K562 (cell line): ENCODE data around the gene CCDC116. TPM values are rescaled to one million over a fixed set of nuclear protein-coding genes. Genes with fewer than 3 reads are reported as not detected.

Experiments
- ATF7 ChIP-seq: fragments of 450-650 bp; IDR thresholded peaks from 2 replicates; pipeline ENCODE4 v1.7.1; 2014; ENCODE audit warnings: mild to moderate bottlenecking, moderate library complexity
- BRD4 ChIP-seq: fragments of 200-600 bp; sonication (generic); IDR thresholded peaks from 2 replicates; pipeline ENCODE4 v1.6.1; 2017; ENCODE audit warnings: inconsistent platforms
- C11orf30 ChIP-seq: fragments of 450-650 bp; IDR thresholded peaks from 2 replicates; pipeline ENCODE4 v1.6.1; 2016; ENCODE audit warnings: low read depth, mild to moderate bottlenecking
- DMBX1 ChIP-seq: fragments of 250-450 bp; sonication (Bioruptor Pico); IDR thresholded peaks from 2 replicates; pipeline ENCODE4 v1.8.0; 2022; ENCODE audit warnings: inconsistent platforms, mild to moderate bottlenecking, moderate library complexity, borderline replicate concordance
- DPF2 ChIP-seq: fragments of 450-650 bp; IDR thresholded peaks from 2 replicates; pipeline ENCODE4 v1.6.1; 2016
- ETS1 ChIP-seq: conservative IDR thresholded peaks from 2 replicates; pipeline ENCODE4 v1.6.1; 2011; ENCODE audit warnings: low read depth, mild to moderate bottlenecking, low read length; ENCODE audit not compliant: control insufficient read depth
- HDAC3 ChIP-seq: fragments of 450-650 bp; IDR thresholded peaks from 2 replicates; pipeline ENCODE4 v1.6.1; 2018; ENCODE audit warnings: borderline replicate concordance, mild to moderate bottlenecking, moderate library complexity; ENCODE audit not compliant: partially characterized antibody
- MAFF ChIP-seq: IDR thresholded peaks from 2 replicates; pipeline ENCODE4 v1.6.1; 2012; ENCODE audit warnings: low read length, improper control_type of control experiment
- SNAPC5 ChIP-seq: fragments of 250-450 bp; sonication (Bioruptor Pico); IDR thresholded peaks from 2 replicates; pipeline ENCODE4 v1.8.0; 2021; ENCODE audit warnings: moderate library complexity, mild to moderate bottlenecking, inconsistent platforms
- TCFL5 ChIP-seq: fragments of 250-450 bp; sonication (Bioruptor Pico); conservative IDR thresholded peaks from 2 replicates; pipeline ENCODE4 v1.6.1; 2021; ENCODE audit warnings: mild to moderate bottlenecking, moderate library complexity, matching md5 sums
- THAP12 ChIP-seq: fragments of 250-450 bp; sonication (Bioruptor Pico); IDR thresholded peaks from 2 replicates; pipeline ENCODE4 v1.9.0; 2021; ENCODE audit warnings: mild to moderate bottlenecking, inconsistent platforms
- XRCC5 ChIP-seq: fragments of 200-400 bp; formaldehyde crosslinking; IDR thresholded peaks from 2 replicates; pipeline ENCODE4 v1.6.1; 2017; ENCODE audit warnings: low read depth, mild to moderate bottlenecking, low read length
- YY1 ChIP-seq, 3 experiments: IDR thresholded peaks; 2 replicates each; pipeline ENCODE4 v1.6.1; 2011; ENCODE audit warnings: low read length in 2 of 3, mild to moderate bottlenecking in 2 of 3, moderate library complexity in 2 of 3, borderline replicate concordance in 1 of 3, control low read depth in 1 of 3, low read depth in 1 of 3; ENCODE audit not compliant: insufficient read depth in 3 of 3, insufficient replicate concordance in 2 of 3, control insufficient read depth in 1 of 3, insufficient read length in 1 of 3; ENCODE audit errors: extremely low read depth in 1 of 3
- ZNF639 ChIP-seq, 2 experiments: fragments of 200-800 bp in 1 of 2; sonication (Bioruptor generic) in 1 of 2; sonication (generic) in 1 of 2; formaldehyde crosslinking in 1 of 2; IDR thresholded peaks in 1 of 2; conservative IDR thresholded peaks in 1 of 2; 2 replicates each; pipeline versions ENCODE4 v1.5.0 to v1.6.1; 2016 to 2020; ENCODE audit warnings: missing compliant biosample characterization in 1 of 2, missing genetic modification characterization in 1 of 2, missing genetic modification reagents in 1 of 2
- polyA plus RNA-seq, 8 experiments: library from polyadenylated mRNA; depleted of rRNA in 4 of 8; stranded (reverse) in 5 of 8; unstranded in 3 of 8; fragments of >200 nt; fragmentation: Nextera tagmentation in 2 of 8; fragmentation: Illumina TruSeq in 1 of 8; extraction: Ambion mirVana in 2 of 8; extraction: Trizol in 1 of 8; gene quantifications; 2 replicates each; pipeline versions ENCODE4 v1.2.1 to v1.2.3, GENCODE V29; 2011 to 2014; ENCODE audit warnings: inconsistent platforms in 1 of 8, missing spikeins in 1 of 8
- total RNA-seq, 7 experiments: library from RNA; depleted of rRNA in 6 of 7; stranded (reverse); fragments of >200 nt in 6 of 7; fragmentation: Illumina TruSeq in 2 of 7; extraction: Trizol in 2 of 7; gene quantifications; 2 replicates each; pipeline versions ENCODE4 v1.2.1 to v1.2.3, GENCODE V29; 2011 to 2021; ENCODE audit warnings: low replicate concordance in 1 of 7

Gene CCDC116
- total and polyA plus RNA-seq, 9 of the 15 experiments (the other 6 are each of a cell fraction or from before 2014, with no cell fraction given), result 1.6 to 11.3 (median 4.7) TPM

- TF ChIP-seq ETS1 (no peak), ZNF639 (CRISPR knock-in tag; conservative IDR thresholded peaks at IDR 0.05 in 1 of 2, IDR thresholded peaks at IDR 0.05 in 1 of 2) (no peak), THAP12 (CRISPR knock-in tag) (no peak), HDAC3 (no peak), DMBX1 (CRISPR knock-in tag) (no peak), ATF7 (no peak), BRD4 (peak; percentile 99), MAFF (no peak; the same call in 1 of the 2 replicates), SNAPC5 (CRISPR knock-in tag) (no peak), C11orf30 (no peak), YY1 (IDR thresholded peaks at IDR 0.05; ENCODE audit: borderline replicate concordance in 1 of 3, control insufficient read depth in 1 of 3, extremely low read depth in 1 of 3, insufficient read depth in 3 of 3, insufficient read length in 1 of 3, insufficient replicate concordance in 2 of 3, low read depth in 1 of 3, low read length in 2 of 3) (no peak), DPF2 (no peak), TCFL5 (no peak), XRCC5 (no peak)
Measured at GRCh38 chr22:21642584-21643448, 10.3 kb downstream of the CCDC116 start (continued).
